HG02870 (cell line): ENCODE data around the gene IFI44.
A peak's percentile ranks its signal among the peaks of the same experiment; 100 is the strongest.

ENCODE experiments used
- ATAC-seq: cut with Tn5 transposase; IDR thresholded peaks from one replicate; pipeline ENCODE4 v1.9.1; 2021; ENCODE audit warnings: mild to moderate bottlenecking, moderate library complexity; ENCODE audit not compliant: unreplicated experiment

IFI44 gene

DNA sequence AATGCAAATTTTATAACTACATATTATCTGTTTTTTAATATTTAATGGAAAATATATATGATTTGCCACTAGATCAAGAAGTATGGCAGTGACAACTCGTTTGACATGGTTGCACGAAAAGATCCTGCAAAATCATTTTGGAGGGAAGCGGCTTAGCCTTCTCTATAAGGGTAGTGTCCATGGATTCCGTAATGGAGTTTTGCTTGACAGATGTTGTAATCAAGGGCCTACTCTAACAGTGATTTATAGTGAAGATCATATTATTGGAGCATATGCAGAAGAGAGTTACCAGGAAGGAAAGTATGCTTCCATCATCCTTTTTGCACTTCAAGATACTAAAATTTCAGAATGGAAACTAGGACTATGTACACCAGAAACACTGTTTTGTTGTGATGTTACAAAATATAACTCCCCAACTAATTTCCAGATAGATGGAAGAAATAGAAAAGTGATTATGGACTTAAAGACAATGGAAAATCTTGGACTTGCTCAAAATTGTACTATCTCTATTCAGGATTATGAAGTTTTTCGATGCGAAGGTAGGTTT is 556 bp downstream of the IFI44 start:
- no peak for ATAC-seq

DNA sequence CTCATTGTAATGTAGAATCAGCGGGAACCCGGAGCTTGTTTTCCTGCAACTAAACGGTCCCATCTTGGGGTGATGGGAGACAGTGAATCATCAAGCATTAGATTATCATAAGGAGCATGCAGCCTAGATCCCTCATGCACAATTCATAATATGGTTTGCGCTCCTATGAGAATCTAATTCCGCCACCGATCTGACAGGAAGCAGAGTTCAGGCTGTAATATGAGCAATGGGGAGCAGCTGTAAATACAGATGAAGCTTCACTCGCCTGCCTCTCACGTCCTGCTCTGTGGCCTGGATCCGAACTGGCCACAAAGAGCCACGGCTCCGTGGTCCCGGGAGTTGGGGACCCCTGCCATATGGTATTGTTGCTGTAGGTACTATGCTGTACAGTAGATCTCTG is 1.6 kb downstream of the IFI44 start:
- ATAC-seq = no peak

DNA sequence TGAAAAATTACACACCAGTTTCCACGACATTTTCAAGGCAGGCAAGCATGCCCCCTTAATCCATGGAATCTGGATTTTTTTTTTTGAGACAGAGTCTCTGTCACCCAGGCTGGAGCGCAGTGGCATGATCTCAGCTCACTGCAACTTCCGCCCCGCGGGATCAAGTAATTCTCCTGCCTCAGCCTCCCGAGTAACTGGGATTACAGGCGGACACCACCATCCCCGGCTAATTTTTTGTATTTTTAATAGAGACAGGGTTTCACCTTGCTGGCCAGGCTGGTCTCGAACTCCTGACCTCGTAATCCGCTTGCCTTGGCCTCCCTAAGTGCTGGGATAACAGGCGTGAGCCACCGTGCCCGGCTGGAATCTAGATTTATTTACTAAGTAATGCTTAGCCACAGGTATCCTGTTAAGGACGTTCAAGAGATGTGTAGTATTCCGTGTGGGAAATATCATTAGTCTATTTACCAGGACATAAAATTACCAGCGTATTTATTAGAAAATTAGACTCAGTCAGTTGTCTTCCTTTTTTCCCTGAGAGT is 2.5 kb downstream of the IFI44 start:
- no peak for ATAC-seq

DNA sequence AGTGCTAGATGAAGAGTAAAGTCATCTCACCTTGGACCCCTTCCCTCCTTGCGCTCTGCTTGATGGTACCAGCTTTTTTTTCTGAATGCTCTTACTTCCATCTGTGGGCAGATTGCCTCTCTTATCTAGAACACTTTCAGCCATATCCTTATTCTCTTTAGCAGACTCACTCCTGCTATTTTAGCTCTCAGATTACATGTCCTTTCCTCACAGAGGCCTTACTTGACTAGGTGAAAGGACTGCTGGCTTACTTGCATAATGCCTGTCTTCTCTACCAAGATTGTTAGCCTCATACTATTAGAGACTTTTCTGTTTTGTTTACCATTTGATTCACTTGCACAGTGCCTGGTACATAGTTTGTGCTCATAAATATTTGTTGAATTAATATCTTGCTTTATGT is 9.3 kb downstream of the IFI44 start:
- ATAC-seq = no peak

DNA sequence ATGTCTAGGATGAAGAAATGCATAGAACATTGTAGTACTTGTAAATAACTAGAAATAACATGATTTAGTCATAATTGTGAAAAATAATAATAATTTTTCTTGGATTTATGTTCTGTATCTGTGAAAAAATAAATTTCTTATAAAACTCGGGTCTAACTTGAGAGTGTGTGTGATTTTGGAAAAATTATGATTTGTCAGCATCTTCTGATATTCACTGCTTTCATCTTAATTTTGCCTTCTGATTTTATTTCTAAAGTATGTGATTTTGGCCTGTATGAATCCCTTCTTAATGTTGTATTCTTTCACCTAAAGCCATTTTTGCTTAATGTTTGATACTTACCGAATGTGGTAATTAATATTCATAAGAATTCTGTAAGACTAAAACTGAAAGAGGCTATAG is 14.3 kb downstream of the IFI44 start:
- no peak for ATAC-seq

DNA sequence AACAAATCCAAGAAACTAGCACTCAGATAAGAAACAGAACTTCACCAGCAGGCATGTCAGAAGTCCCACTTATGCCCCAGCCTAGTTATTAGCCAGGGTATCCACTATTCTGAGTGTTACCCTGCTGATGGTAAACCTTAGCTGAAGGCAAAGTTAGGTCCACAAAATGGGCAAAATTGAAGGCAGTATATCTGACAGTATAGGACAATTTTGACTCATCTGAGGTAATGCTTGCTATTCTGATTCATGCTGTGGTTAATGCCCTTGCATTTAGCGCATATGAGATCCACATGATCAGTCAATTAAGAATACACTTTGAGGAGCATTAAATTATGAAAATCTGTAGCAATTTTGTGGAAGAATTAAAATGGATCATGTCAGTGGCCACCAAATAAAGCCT is 15.1 kb downstream of the IFI44 start:
- ATAC-seq = no peak

DNA sequence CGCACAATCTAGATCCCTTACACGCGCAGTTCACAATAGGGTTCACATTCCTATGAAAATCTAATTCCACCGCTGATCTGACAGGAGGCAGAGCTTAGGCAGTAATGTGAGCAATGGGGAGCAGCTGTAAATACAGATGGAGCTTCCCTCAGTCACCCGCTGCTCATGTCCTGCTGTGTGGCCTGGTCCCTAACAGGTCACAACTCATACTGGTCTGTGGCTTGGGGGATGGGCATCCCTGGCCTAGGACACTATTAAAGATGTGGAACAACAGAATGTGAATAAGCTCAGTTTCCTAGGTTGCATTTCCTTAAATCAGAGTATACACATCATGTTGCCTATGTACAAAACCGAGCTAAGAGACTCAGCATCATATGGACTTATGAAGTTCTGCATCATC is 16.2 kb downstream of the IFI44 start:
- ATAC-seq = no peak

DNA sequence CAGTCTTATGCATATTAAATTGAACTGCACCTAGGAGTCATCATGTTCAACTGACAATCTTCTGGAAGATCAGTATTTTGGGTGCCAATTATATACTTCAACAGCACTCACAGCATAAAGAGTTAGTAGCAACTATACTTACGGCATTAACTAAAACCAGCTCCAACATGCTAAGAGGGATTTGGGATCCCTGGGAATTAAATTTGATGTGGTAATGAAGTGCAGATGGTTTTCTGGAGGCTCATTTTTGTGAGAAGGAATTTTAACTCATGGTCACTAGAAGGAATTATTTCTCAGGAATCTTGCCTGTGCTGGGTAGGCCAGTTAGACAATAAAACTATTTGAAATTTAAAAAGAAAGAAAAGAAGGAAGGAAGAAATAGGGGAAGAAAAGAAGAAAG is 18.3 kb downstream of the IFI44 start:
- ATAC-seq = no peak

DNA sequence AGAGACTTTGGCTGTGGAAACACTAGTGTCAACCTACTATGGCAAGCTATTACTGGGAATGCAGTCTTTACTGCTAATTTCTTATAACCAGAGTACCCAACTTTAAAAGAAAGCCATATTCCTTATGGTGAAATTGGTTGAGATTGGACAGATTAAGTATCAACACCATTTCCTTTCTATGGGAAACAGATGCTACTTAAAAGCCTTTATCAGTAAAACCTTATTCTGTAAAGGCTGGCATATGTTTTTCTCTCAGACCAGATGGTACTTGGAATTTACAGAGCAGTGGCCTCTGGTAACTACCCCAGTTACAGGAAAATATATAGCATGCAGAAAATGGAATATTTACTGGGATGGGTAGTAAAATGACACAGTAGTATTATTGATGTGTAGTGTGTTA is 18.8 kb downstream of the IFI44 start:
- ATAC-seq = no peak

DNA sequence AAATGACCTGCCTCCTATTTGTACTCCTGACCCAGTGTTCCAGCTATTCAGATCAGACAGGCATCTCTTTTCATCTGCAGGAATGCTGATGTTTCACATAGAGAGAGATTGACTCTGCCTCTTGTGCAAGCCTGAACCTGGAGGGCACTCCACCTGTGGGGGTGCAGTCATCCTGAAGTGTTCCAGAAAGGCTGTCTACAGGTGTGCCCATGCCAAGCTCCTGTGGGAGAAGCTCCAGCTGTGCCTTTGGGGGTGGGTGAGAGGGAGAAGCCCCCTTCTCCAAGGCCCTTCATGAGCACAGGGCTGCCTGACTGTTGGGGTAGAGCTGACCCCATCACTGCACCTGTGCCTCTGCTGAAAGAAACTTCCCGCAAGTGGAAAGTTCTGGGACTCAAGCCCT is 22.8 kb downstream of the IFI44 start:
- ATAC-seq = no peak

DNA sequence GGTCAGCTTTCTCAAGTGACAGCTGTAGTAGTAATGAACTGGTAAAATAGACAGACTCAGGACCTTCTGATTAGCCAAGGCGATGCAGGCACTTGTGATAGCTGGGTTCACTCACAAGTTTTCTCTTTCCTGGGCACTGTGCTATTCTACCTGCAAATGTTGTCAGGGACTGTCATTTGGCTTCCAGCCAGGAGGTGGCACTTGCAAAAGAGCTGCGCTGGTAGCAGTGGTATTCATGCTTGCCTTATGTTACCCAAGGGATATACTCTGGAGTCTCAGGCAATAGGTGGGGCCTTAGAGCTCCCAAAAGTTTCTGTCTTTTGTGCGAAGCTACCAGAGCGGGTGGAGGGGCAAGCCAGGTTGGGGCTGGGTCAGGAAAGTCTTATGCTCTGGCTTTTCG is 23.5 kb downstream of the IFI44 start:
- ATAC-seq = no peak

DNA sequence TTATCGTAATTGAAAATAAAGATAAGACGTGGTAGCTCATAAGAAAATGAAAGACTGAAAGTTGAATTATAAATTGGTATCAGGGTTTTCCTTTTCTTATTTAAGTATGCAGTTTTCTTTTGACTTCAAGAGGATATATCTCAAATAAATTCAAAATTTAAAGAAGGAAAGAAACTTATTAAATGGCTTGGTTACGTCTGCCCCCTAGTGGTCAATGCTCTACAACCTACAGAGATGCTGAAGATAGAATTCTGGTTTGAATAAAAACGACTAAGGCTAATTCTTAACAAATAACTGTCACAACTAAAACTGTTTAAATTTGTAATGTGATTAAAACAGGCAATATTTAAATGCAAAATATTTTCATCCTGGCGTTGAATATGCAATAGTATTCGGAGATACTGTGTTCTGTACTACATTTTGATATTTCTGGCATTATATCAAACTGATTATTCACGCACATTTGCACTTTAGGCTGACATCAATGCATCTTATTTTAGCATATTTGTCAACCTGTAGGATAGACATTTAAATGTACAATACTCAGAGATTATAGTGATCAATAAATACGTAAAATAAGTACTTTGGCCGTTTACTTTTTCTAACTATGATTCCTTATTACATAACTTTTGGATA is 26.8 kb downstream of the IFI44 start:
- ATAC-seq = no peak

DNA sequence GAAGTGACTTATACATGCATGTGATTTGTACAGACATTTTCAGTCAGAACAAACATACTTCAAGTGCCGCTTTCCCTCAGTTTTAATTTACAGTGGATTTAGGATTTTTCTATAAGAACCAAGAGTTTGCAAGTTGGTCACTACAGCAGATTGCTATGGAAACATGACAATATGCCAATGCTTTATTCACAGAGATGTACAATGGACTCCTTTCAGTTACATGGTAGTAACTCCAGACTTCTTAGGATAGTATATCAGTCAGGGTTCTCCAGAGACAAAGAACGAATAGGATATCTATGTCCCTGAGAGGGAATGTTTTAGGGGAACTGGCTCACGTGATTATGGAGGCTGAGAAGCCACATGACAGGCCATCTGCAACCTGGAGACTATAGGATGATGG is 27.4 kb downstream of the IFI44 start:
- no peak for ATAC-seq

DNA sequence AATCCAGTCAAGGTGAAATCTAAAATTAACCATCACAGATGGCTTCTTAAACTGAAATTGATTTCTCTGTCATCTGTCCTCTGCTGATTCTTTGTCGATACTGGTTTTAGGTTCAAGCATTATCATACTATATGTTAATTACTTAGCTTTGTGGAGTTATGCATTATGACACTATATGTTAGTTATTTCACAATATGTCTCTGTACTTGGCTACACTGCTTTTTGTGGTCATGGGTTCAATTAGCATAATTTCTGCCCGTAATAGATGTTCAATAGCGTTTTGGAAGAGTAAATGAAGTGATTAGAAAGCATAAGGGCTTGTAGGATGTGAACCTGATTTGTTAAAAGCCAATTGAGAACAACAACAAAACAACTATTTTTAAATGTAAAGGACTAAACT is 28.2 kb downstream of the IFI44 start:
- ATAC-seq = no peak

DNA sequence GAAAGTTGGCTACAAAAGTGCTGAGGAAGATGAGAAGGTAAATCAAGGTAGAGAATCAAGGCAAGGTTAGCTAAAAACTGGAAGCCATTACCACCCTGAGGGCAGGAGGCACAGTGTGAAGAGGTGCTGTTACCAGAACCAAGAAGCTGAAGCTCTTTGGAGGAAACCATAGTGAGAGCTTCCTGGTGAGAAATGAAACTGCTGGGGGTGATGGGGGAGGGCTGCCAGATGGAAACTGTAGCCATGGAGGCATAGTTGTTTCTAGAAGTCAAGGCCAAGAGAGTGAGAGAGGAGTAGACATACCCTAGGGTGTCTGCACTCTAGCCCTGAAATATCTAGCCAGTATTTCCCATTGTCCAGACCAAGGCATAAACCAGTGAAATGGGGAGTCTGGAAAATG is 28.7 kb downstream of the IFI44 start:
- peak; percentile 64 for ATAC-seq

DNA sequence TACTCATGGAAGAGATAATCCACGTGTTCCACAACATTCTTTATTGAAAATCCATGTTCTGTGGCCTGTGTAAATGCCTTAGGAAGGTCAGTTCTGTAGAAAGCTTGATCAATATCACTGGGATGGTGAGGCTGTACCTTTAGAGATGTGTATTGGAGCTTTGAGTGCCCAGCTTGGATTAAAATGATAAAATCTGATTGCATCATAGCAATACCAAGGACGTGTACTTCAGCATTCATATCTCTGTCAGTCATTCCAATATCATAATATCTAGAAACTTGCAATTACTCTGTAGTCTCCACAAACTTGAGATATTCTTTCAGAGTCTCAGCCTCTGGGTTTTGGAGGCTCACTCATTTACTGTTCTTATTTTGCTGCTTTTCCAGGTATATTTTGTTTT is 31.6 kb downstream of the IFI44 start:
- no peak for ATAC-seq

DNA sequence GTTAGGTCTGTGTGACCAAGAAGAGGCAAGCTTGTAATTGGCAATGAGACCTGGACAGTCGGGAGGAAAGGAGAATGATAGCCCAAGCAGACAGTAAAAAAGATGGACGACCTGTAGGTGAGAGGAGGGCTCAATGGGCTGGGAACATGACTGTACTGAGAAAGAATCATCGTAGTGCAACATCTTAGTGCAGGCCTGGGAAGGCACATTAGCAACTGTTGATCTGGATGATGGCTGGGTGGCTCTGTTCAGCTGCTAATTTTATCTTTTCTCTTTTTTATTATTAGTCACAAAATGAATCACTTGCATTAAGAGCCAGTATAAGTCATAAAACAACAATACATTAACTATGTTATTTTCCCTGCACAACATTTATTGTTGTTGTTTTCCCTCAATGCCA is 32.9 kb downstream of the IFI44 start:
- no peak for ATAC-seq

DNA sequence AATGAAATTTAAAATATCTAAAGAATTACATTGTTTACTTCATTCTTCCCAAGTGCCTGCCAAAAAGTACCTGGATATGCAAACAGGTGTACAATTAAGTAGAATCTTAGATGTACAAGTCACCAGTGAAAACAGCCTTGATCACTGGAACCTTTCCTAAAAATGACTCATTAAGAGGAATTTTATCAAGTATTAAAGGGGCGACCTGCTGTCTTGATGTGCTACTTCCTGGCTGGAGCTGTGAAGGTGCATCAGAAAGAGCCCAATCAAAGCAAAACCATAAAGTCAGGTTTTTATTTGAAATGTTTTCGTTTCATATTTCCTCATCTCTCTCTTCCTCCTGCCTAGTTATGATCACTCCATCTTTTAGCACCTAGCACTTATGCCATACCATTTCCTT is 33.4 kb downstream of the IFI44 start:
- ATAC-seq = no peak

DNA sequence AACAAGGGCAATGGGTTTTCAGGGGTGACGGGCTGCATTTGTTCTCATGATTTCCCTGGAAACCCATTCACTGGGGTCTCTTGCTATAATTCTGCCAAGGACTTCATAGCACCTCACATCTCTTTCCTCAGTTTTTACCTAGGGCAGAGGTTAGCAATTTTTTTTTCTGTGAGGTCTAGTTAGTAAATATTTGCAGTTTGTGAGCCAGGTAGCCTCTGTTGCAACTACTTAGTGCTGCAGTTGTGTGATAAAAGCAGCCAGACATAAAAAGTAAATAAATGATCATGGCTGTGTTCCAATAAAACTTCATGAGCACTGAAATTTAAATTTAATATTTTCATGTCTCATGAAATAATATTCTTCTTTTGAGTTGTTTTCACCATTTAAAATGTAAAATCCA is 37.7 kb downstream of the IFI44 start:
- no peak for ATAC-seq

DNA sequence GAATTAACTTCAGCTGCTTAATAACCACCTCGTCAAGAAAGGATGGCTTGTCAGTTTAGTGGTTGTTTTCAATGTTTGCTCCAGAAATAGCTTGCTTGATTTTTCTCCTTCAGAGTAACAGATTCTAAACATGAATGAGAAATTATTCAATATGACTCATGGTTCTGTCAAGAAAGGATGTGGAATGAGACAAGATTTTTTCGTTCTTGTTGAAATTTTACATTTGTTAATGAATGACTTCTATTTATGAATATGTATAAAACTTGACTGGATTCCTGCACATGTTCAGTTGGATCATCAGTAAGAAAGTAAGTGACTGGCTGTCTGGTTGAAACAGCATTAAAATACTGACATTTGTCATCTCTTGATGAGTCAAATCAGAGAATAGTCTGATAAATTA is 38.3 kb downstream of the IFI44 start:
- no peak for ATAC-seq

DNA sequence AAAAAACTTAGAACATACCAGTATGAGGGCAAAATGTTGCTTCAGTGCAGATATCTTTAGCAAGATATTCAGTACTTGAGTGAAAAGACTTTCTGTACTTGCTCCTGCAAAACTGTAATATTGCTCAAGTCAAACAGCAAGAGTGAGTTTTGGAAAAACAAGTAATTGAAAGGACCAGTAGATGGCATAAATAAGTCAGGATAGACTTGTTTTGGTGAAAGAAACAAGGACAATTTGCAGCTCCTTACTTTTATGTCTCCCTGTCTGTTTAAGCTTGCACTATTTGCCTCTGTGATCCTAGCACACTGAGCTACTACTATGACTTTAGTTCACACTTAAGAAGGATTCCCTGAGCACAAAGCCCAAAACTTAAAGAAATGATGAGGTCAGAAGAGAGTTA is 39.1 kb downstream of the IFI44 start:
- no peak for ATAC-seq

DNA sequence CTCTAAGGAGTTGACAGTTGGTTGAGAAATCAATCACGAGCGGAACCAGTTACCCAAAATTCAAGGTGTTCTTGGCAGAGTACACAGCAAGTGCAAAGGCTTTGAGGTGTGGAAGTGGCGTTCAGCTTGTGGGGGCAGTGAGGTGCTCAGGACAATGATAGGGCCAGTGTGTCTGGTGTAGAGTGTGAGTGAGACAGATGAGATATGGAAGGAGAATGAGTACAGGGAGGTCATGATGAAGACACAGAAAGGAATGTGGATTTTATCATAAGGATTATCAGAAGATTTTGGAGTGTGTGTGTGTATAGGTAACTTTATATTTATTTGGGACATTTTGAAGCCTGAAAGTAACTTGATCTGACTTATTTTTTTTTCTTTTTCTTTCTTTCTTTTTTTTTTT is 40.9 kb downstream of the IFI44 start:
- ATAC-seq = no peak
